ENCODE data around the gene OR7A5.
"Not testable (repeated sequence)": the region's sequence is repeated elsewhere in the genome, so short reads cannot be mapped to it uniquely, and the experiment has no call there.

OR7A5 gene

GRCh38 chr19:14783410-14783998, 51.5 kb downstream of the OR7A5 start:
- FAIRE-seq, result not testable (repeated sequence)

- no peak for FAIRE-seq
These were observed 52.2 kb downstream of the OR7A5 start for GRCh38 chr19:14782626-14783409.

- FAIRE-seq, result not testable (repeated sequence)
These were observed 53.1 kb downstream of the OR7A5 start for GRCh38 chr19:14781713-14782536.

- FAIRE-seq, result not testable (repeated sequence)
These were observed 54.3 kb downstream of the OR7A5 start for GRCh38 chr19:14780622-14781225.

GRCh38 chr19:14779151-14779550, 55.8 kb downstream of the OR7A5 start:
- no peak for FAIRE-seq

GRCh38 chr19:14778110-14778845, 56.7 kb downstream of the OR7A5 start, which contains the start of gene ADGRE2:
Gene ADGRE2 (minus strand): TSS chr19:14778560. CDS start chr19:14776756, 1,804 bp downstream.
- not testable (repeated sequence) for FAIRE-seq

- FAIRE-seq, result not testable (repeated sequence)
These were observed 57.3 kb downstream of the OR7A5 start for GRCh38 chr19:14777645-14778044.
